GM10266 (cell line): ENCODE measurements around the gene LRRN2.

Source experiments
- DNase-seq: peaks from one replicate; pipeline ENCODE4 v3.0.0; 2012; ENCODE audit errors: extremely low spot score
- TF ChIP-seq, protein P1 (sequence below): IDR thresholded peaks from 2 replicates; pipeline ENCODE4 v1.5.1; 2012; ENCODE audit warnings: mild to moderate bottlenecking, low read depth; ENCODE audit not compliant: control insufficient read depth, insufficient read depth; ENCODE audit errors: missing control alignments

The LRRN2 gene

DNA sequence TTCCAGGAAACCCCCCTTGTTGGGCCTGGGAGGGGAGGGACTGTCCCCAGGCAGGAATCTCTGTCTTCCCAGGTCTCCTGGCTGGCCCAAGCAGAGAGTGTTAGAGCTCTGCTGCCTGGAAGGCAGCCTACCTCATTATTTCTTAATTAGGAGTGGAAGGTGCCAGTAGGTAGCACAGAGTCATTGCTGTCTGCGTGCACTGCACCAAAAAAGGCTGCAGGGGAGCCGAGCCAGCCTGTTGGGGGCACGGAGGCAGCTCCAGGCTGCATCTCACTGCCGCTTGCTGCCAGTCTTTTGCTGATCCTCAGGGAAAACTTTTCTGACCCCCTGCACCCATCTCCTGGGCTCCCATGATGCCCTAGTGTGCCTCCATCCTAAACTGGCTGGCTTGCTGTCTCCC lies 58.1 kb downstream of the LRRN2 start:
- DNase-seq, result no peak
- TF ChIP-seq, protein P1, sequence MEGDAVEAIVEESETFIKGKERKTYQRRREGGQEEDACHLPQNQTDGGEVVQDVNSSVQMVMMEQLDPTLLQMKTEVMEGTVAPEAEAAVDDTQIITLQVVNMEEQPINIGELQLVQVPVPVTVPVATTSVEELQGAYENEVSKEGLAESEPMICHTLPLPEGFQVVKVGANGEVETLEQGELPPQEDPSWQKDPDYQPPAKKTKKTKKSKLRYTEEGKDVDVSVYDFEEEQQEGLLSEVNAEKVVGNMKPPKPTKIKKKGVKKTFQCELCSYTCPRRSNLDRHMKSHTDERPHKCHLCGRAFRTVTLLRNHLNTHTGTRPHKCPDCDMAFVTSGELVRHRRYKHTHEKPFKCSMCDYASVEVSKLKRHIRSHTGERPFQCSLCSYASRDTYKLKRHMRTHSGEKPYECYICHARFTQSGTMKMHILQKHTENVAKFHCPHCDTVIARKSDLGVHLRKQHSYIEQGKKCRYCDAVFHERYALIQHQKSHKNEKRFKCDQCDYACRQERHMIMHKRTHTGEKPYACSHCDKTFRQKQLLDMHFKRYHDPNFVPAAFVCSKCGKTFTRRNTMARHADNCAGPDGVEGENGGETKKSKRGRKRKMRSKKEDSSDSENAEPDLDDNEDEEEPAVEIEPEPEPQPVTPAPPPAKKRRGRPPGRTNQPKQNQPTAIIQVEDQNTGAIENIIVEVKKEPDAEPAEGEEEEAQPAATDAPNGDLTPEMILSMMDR, result no peak

DNA sequence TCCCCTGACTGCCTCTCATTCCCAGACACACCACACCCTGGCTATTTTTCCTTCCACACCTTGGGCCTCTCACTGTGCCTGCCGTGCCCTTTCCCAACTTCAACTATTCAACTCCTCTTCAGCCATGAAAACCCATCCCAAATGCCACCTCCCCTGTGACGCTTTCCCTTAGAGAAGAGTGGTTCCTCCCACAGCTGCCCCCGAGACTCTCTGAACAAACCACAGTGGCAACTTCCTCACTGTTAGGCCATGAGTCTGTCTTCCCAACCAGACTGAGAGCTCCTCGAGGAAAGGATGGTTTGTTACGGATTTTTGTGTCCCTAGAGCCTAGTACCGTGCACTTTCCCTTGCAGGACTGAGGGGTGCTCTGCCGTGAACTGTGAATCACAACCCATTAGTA lies 59.2 kb downstream of the LRRN2 start:
- TF ChIP-seq, protein P1, result no peak
- DNase-seq, result no peak

DNA sequence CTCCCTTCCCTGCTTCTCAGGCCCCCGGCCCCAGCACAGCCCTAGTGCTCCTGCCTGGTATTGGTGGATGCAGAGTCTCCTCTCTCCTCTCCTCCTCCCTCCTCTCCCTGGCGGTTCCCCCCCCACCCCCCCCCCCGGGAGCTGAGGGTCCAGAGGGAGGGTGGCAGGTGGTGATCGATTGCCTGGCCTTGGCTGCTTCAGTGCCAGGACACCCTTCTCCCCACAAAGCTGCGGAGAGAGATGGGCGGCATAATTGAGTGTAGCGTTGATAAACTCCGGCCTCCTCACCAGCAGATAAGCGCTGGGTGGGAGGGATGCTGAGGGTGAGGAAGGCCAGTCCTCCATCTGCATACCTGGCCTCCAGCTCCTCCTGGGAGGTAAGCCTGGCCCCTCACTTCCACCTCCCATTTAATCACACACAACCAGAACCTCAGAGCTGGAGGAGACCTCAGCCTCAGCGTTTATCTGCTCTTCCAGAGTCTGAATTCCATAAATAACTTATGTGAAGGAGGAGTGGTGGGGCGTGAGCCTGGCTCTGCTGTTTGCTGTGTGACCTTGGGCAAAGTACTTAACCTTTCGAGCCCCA lies 60.8 kb downstream of the LRRN2 start:
- TF ChIP-seq, protein P1, result no peak
- DNase-seq, result no peak

- TF ChIP-seq, protein P1, result no peak
- no peak for DNase-seq
Observed at GRCh38 chr1:204623894-204624361, 61.6 kb downstream of the LRRN2 start.

- no peak for DNase-seq
- TF ChIP-seq, protein P1, result no peak
Observed at GRCh38 chr1:204623365-204623893, 62.1 kb downstream of the LRRN2 start.

DNA sequence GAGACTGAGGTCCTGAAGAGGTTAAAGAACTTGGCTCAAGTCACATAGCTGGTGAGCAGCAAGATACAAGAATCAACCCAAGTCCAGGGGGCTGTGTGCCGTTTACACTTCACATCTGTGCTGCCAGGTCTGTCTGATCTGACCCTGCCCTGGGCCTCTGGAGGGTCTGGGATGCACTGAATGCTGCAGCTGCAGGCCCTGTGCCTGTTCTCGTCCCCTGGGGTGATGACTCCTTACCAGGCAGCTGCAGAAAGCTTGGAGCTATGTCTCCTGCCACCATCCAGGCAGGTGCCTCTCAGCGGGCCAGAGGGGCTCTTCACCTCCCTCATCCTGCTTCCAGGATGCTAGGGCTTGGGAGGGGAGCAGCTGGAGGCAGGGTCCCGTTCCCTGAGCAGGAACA lies 63.5 kb downstream of the LRRN2 start:
- TF ChIP-seq, protein P1, result no peak
- DNase-seq, result no peak

DNA sequence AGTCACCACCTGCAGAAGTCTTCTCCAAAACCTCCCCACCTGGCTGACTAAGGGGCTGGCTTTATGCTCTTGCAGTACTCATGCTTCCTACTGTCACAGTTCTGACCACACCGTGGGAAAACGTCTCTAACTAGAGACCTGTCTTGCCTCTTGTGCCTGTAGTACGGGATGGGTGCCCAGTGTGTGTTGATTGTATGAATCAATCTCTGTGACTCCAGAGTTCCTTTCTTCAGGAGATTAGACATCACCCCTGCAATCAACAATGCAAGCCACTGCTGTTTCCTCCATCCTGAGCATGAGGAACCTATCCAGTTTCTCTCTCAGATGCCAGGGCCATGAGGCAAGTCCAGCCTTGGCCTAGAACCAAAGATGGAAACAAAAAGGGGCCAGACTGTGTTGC lies 64.1 kb downstream of the LRRN2 start:
- DNase-seq, result no peak
- TF ChIP-seq, protein P1, result no peak
